Effector CD4-positive, alpha-beta T cell (primary cell): ENCODE results near the gene HSPB7.
"Not testable (repeated sequence)": the region's sequence is repeated elsewhere in the genome, so short reads cannot be mapped to it uniquely, and the experiment has no call there.

Experiments
- DNase-seq: peaks from one replicate; pipeline ENCODE4 v3.0.0-alpha.2; 2020

Gene HSPB7

DNA sequence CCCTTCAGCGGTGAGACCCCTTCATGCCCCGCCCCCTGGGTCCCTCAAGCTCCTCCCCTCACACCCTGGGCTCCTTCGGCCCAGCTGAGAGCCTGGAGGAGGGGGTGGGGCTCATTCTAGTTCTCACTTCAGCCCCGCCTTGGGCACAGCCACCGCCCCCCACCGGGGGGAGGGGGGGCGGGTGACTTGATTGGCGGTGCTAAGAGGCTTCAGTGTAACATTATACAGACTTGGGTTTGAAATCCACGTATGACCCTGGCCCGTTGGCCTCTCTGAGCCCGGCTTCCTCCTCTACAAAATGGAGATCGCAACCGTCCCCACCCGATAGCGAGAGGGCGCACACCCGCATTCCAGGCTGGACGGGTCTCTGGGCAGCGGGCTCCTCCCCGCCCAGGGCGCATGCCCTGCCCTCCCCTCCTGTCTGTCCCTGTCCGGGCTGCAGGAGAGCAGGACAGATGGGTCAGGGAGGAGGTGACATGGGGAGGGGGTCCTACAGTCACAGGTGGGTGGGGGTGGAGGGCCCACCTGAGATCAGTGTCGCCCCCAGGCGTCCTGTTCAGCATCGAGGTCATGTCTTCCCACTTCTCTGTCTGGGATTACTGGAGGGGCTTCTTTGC, 30.8 kb upstream of the HSPB7 start:
- DNase-seq: no peak

- no peak for DNase-seq
Measured at GRCh38 chr1:16047791-16048475, 30.1 kb upstream of the HSPB7 start.

DNA sequence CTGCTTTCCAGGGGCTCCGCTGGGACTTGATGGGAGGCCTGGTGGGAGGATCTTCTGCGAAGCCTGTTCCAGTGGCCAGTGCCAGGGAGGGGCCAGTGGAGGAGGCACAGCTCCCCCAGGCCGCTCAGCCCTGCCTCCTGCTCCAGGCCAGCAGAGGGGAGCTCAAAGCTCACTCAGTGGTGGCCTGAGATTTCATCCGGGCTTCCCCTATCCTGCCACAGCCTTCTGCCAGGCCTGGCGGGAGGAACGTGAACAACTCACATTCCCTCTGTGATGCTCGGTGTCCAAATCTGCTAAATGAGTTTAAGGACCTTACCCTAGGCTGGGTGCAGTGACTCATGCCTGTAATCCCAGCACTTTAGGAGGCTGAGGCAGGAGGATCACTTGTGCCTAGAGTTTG, 29.0 kb upstream of the HSPB7 start:
- no peak for DNase-seq

DNA sequence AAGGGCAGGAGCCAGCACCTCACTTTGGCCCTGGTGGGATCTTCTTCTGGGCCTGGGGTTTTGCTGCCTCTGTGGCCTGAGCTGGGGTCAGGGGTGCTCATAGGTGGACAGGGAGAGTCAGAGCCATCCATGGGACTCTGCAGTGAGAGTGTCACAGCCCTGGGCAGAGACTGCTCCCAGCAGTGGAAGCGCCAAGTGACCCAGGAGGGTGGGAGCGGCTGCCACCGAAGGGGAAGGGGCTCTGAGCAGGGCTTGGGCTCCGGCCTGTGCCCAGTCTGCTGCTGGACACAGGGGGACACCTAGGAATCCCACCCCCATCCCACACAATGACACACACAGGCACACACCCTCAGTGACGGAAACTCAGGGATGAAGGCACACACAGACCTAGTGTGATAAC, 26.1 kb upstream of the HSPB7 start:
- no peak for DNase-seq

GRCh38 chr1:16043521-16043920, 25.7 kb upstream of the HSPB7 start, which contains the start of gene CLCNKB:
Gene CLCNKB (plus strand): TSS chr1:16043782. CDS start chr1:16044493, 711 bp downstream.
- no peak for DNase-seq

DNA sequence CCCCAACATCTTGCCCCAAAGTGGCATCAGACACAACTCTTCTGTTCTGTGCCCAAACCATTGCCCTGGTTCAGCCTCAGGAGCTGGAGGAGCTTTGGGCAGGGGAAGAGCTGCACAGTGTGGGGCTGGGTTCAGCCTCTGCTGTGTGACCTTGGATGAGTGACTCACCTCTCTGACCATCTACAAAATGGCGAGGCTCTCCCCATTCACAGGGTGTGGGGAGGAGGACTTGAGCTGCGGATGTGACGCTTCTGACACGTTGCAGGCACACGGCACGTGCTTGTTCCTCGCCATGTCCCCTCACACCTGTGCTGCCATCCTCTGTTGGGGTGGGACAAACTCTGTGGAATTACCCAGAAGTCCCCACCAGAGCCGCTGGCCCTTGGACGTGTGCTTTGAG, 24.8 kb upstream of the HSPB7 start:
- DNase-seq: not testable (repeated sequence)

DNA sequence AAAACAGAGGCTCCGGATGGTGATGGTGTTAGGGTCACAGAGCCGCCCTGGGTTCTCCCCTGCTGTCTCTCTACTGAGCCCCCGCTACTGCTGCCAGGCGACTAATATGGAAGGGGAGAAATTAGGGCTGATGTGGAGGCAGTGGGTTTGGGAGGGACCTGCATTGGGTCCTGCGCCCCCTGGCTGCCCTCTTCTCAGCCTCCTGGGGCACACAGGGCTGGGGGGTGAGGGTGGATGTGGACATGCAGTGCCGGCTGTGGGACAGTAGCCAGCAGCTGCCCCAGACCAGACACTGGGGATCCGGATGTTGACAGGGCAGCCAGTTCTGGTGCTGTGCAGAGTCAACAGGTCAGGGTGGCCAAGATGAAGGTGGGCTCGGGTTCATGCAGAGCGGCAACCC, 24.3 kb upstream of the HSPB7 start:
- no peak for DNase-seq

DNA sequence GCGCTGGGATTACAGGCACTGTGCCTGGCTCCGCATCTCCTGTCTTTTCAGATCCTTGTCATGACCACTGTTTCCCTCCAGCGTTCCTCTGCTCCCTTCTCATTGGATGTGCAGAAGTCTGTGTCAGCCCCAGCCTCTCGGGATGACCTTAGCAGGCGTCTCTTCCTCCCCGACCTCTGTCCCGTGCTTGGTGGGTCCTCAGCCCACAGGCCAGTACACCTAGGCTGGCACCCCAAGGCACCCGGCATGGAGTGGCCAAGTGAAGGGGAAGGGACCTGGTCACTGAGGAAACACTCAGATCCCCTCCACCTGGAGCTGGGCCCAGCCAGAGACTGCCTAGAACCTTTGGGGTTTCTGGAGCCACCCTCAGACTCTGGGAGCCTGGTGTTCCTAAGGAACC, 23.4 kb upstream of the HSPB7 start:
- DNase-seq: no peak

GRCh38 chr1:16039871-16040270, 22.0 kb upstream of the HSPB7 start:
- DNase-seq: not testable (repeated sequence)

- DNase-seq: no peak
Measured at GRCh38 chr1:16038620-16038912, 20.7 kb upstream of the HSPB7 start.

- not testable (repeated sequence) for DNase-seq
Measured at GRCh38 chr1:16036461-16036860, 18.6 kb upstream of the HSPB7 start.

DNA sequence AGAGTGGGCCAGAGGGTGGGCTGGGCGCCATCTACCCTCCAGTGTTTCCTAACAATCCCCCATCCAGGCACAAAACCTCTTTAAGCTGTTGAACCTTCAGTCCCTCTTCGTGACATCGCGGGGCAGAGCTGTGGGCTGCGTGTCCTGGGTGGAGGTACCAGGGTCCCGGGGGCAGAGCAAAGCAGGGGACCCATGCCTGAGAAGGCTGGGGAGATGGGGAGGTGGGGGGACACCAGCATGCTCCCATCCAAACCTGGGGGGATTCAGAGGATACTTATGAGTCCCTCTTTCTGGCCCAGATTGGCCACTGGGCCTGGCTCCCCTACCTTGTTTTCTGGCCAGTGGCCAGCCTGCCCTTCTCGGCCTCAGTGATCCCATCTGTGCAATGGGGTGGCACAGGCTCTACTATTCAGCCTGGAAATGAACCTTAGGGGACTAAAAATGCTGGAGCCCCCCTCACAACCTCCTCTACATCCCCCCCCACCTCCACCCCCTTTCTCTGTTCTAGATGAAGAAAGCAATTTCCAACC, 15.3 kb upstream of the HSPB7 start:
- not testable (repeated sequence) for DNase-seq

GRCh38 chr1:16032388-16033102, 14.7 kb upstream of the HSPB7 start:
- DNase-seq: peak; percentile 14

- no peak for DNase-seq
Measured at GRCh38 chr1:16031551-16031950, 13.7 kb upstream of the HSPB7 start.

DNA sequence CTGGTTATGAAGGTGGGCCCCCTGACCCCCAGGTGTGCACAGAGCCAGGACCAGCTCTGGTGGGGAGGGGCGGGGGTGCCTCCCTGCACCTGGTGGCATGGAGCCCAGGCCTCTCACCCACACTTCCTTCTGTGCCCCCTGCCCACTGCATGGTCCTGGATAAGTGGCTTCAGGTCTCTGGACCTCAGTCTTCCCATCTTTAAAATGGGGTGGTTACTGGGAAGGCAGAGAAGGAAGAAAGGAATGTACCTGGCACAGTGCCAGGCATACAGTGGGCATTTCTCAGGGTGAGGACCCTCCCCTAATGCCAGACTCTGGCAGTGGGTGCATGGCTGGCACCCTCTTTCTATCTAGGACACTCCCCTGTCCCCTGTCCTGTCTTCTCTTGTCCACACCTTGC, 11.4 kb upstream of the HSPB7 start:
- DNase-seq: no peak

- DNase-seq: not testable (repeated sequence)
Measured at GRCh38 chr1:16029003-16029268, 11.1 kb upstream of the HSPB7 start.

DNA sequence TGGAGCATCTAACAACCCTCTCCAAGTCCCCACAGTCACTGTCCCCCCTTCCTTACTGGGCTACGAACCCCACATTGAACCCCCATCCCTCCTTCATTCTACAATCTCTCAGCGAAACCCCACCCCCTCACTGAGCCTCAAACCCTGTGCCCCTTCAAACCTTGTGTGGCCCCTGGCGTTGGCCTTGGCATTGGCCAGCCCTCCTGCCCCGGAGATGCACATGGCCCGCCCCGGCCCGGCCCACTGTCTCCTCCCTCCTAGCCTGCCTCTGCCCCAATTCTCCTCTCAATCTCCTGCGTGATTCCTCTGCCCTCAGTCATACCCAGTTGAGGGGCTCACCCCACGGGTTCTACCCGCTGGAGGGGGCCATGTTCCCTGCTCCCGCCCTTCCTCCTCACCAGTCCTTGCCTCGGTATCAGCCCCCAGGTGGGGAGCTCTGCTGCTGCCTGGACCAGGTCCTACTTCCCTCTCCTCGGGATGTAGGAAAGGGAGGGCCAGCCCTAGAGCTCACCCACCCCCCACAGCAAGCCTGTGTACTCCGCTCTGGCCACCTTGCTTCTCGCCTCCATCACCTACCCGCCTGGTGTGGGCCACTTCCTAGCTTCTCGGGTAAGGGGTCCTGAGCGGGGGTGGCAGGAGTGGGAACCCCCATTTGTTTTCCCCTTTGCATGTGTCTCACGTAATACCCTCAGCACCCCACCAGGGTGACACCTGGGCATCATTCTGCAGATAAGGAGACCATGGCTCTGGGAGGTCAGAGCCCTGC, 10.6 kb upstream of the HSPB7 start:
- no peak for DNase-seq

GRCh38 chr1:16026723-16027484, 9.1 kb upstream of the HSPB7 start:
- no peak for DNase-seq

- DNase-seq: not testable (repeated sequence)
Measured at GRCh38 chr1:16026302-16026701, 8.5 kb upstream of the HSPB7 start.

- DNase-seq: no peak
Measured at GRCh38 chr1:16023050-16023653, 5.3 kb upstream of the HSPB7 start.

DNA sequence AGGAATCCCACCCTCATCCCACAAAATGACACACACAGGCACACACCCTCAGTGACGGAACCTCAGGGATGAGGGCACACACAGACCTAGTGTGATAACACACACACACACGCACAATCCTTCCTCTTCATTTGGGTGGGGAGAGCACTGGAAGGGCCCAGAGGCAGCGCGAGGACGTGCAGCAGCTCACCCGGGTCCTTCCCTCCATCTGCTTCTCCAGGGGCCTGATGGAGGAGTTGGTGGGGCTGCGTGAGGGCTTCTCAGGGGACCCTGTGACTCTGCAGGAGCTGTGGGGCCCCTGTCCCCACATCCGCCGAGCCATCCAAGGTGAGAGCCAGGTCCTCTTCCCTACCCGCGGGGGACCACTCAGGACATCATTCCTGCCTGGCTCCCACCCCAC, 4.5 kb upstream of the HSPB7 start:
- no peak for DNase-seq

DNA sequence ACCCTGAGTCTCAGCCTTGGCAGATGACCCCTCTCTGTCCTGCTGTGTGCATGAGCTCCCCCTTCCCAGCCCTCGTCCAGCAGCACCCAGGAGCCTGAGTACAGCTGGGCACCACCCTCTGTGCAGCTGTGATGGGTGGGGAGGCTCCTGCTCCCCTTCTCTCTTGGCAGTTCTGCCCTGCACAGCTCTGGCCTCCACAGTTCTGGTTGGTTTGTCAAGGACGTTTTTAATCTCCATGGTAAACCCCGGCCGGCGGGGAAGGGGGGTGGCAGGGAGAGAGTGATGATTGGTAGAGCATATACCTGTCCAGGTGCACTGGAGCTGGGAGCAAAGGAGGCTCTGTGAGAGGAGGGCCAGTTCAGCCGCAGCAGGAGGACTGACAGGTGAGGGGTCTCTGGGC, 3.8 kb upstream of the HSPB7 start, which contains the start of gene CLCNKA:
CLCNKA (plus strand) TSS at position 356 of the 400 bp plus-strand sequence. CDS start 584 bp downstream, outside the sequence.
- no peak for DNase-seq
